H9 (cell line): ENCODE measurements around the gene KRT86. TPM values are rescaled to one million over a fixed set of nuclear protein-coding genes. Genes with fewer than 3 reads are reported as not detected.

Experiments
- DNase-seq: peaks from one replicate; pipeline ENCODE4 v3.0.0-alpha.2; 2017
- H2AFZ ChIP-seq: one replicate; pipeline ENCODE4 v1.6.1; 2013; ENCODE audit warnings: mild to moderate bottlenecking, low read length, control low read depth, moderate library complexity
- H2AK5ac ChIP-seq: 2 replicates; pipeline ENCODE4 v1.6.1; 2013; ENCODE audit warnings: low read length, control low read depth, mixed read lengths; ENCODE audit not compliant: insufficient read length
- H2BK120ac ChIP-seq: one replicate; pipeline ENCODE4 v1.6.1; 2013; ENCODE audit warnings: low read depth, mild to moderate bottlenecking, low read length, control low read depth, inconsistent platforms; ENCODE audit not compliant: poor library complexity, severe bottlenecking
- H2BK12ac ChIP-seq: 2 replicates; pipeline ENCODE4 v1.6.1; 2013; ENCODE audit warnings: low read length, control low read depth, mixed read lengths, low read depth; ENCODE audit not compliant: insufficient read length
- H2BK15ac ChIP-seq: 2 replicates; pipeline ENCODE4 v1.6.1; 2013; ENCODE audit warnings: low read depth, low read length, control low read depth
- H2BK20ac ChIP-seq: one replicate; pipeline ENCODE4 v1.6.1; 2013; ENCODE audit warnings: low read depth, mild to moderate bottlenecking, low read length, control low read depth, inconsistent platforms; ENCODE audit not compliant: poor library complexity, severe bottlenecking
- H2BK5ac ChIP-seq: 2 replicates; pipeline ENCODE4 v1.6.1; 2013; ENCODE audit warnings: low read length, control low read depth, mixed read lengths; ENCODE audit not compliant: insufficient read length
- H3K14ac ChIP-seq: 2 replicates; pipeline ENCODE4 v1.6.1; 2013; ENCODE audit warnings: low read length, control low read depth; ENCODE audit not compliant: insufficient read depth
- H3K18ac ChIP-seq: 2 replicates; pipeline ENCODE4 v1.6.1; 2013; ENCODE audit warnings: low read depth, mild to moderate bottlenecking, mixed read lengths, low read length, control low read depth; ENCODE audit not compliant: insufficient read length
- H3K23ac ChIP-seq: 2 replicates; pipeline ENCODE4 v1.6.1; 2013; ENCODE audit warnings: low read length, control low read depth, mixed read lengths, low read depth; ENCODE audit not compliant: insufficient read length
- H3K23me2 ChIP-seq: 2 replicates; pipeline ENCODE4 v1.6.1; 2013; ENCODE audit warnings: low read depth, mild to moderate bottlenecking, mixed read lengths, low read length, control low read depth; ENCODE audit not compliant: insufficient read length, poor library complexity, severe bottlenecking
- H3K27ac ChIP-seq: 2 replicates; pipeline ENCODE4 v1.5.1; 2013; ENCODE audit warnings: low read length, control low read depth, mixed read lengths, low read depth; ENCODE audit not compliant: insufficient read length
- H3K27me3 ChIP-seq: 2 replicates; pipeline ENCODE4 v1.6.1; 2013; ENCODE audit warnings: low read length, control low read depth, inconsistent platforms; ENCODE audit not compliant: insufficient read depth
- H3K4ac ChIP-seq: 2 replicates; pipeline ENCODE4 v1.6.1; 2013; ENCODE audit warnings: low read depth, mild to moderate bottlenecking, control low read depth, inconsistent platforms, low read length, moderate library complexity
- H3K4me1 ChIP-seq: 2 replicates; pipeline ENCODE4 v1.6.1; 2013; ENCODE audit warnings: low read length, control low read depth, inconsistent platforms; ENCODE audit not compliant: insufficient read depth
- H3K4me2 ChIP-seq: 2 replicates; pipeline ENCODE4 v1.6.1; 2013; ENCODE audit warnings: low read length, control low read depth, mixed read lengths; ENCODE audit not compliant: insufficient read length, insufficient read depth
- H3K56ac ChIP-seq: 2 replicates; pipeline ENCODE4 v1.6.1; 2013; ENCODE audit warnings: low read depth, mild to moderate bottlenecking, mixed read lengths, low read length, control low read depth; ENCODE audit not compliant: insufficient read length
- H3K79me1 ChIP-seq: 2 replicates; pipeline ENCODE4 v1.6.1; 2013; ENCODE audit warnings: low read depth, mild to moderate bottlenecking, moderate library complexity, low read length, control low read depth, inconsistent platforms; ENCODE audit not compliant: insufficient read depth, poor library complexity, severe bottlenecking
- H3K79me2 ChIP-seq: 2 replicates; pipeline ENCODE4 v1.6.1; 2013; ENCODE audit warnings: low read length, control low read depth, inconsistent platforms; ENCODE audit not compliant: insufficient read depth
- H3K9ac ChIP-seq: 2 replicates; pipeline ENCODE4 v1.6.1; 2013; ENCODE audit warnings: low read length, control low read depth, mixed read lengths; ENCODE audit not compliant: insufficient read length; ENCODE audit errors: extremely low read depth
- H3K9me3 ChIP-seq: one replicate; pipeline ENCODE4 v1.6.1; 2013; ENCODE audit warnings: low read depth, low read length, inconsistent platforms; ENCODE audit not compliant: control insufficient read depth
- H3T11ph ChIP-seq: one replicate; pipeline ENCODE4 v1.6.1; 2013; ENCODE audit warnings: mild to moderate bottlenecking, low read length, control low read depth, inconsistent platforms
- H4K20me1 ChIP-seq: one replicate; pipeline ENCODE4 v1.6.1; 2013; ENCODE audit not compliant: control insufficient read depth, insufficient read length, insufficient read depth
- H4K5ac ChIP-seq: 2 replicates; pipeline ENCODE4 v1.6.1; 2013; ENCODE audit warnings: low read depth, mild to moderate bottlenecking, mixed read lengths, low read length, control low read depth; ENCODE audit not compliant: insufficient read length
- H4K8ac ChIP-seq: replicated peaks from 2 replicates; pipeline ENCODE4 v1.6.1; 2013; ENCODE audit warnings: low read length, control low read depth, mixed read lengths, low read depth; ENCODE audit not compliant: insufficient read length
- H4K91ac ChIP-seq: 2 replicates; pipeline ENCODE4 v1.6.1; 2013; ENCODE audit warnings: low read depth, mild to moderate bottlenecking, moderate library complexity, mixed read lengths, low read length, control low read depth; ENCODE audit not compliant: insufficient read length
- H3K27ac Mint-ChIP-seq, 3 experiments: 2 replicates in 2 of 3; 3 replicates in 1 of 3; pipeline ENCODE4 v1.8.0; 2020 to 2021; ENCODE audit warnings: mixed read lengths in 3 of 3, mild to moderate bottlenecking in 1 of 3, moderate library complexity in 1 of 3
- H3K27me3 Mint-ChIP-seq: 2 replicates; pipeline ENCODE4 v1.8.0; 2021; ENCODE audit warnings: low read depth, mild to moderate bottlenecking, moderate library complexity, mixed read lengths
- H3K36me3 Mint-ChIP-seq, 3 experiments: 2 replicates in 2 of 3; 3 replicates in 1 of 3; pipeline ENCODE4 v1.8.0; 2020 to 2021; ENCODE audit warnings: low read depth in 3 of 3, mixed read lengths in 3 of 3; ENCODE audit not compliant: insufficient read depth in 1 of 3
- H3K4me1 Mint-ChIP-seq, 2 experiments: 2 replicates each; pipeline ENCODE4 v1.8.0; 2020; ENCODE audit warnings: mixed read lengths in 2 of 2
- H3K4me3 Mint-ChIP-seq, 2 experiments: 2 replicates in 1 of 2; 3 replicates in 1 of 2; pipeline ENCODE4 v1.8.0; 2020 to 2021; ENCODE audit warnings: mild to moderate bottlenecking in 2 of 2, mixed read lengths in 2 of 2, moderate library complexity in 1 of 2
- H3K9me3 Mint-ChIP-seq, 2 experiments: 2 replicates in 1 of 2; 3 replicates in 1 of 2; pipeline ENCODE4 v1.8.0; 2020; ENCODE audit warnings: mild to moderate bottlenecking in 2 of 2, mixed read lengths in 2 of 2, moderate library complexity in 1 of 2
- CTCF ChIP-seq: fragments of 200-600 bp; sonication (generic); conservative IDR thresholded peaks from 3 replicates; pipeline ENCODE4 v1.8.0; 2021; ENCODE audit warnings: antibody characterized with exemption, mild to moderate bottlenecking
- WGBS: extraction: QIAGEN DNeasy Blood & Tissue Kit; methylation state at CpG from one replicate; pipeline ENCODE4 v1.1.7; 2013; ENCODE audit warnings: missing lambda C conversion rate, low lambda C conversion rate, mixed read lengths; ENCODE audit not compliant: insufficient read length; ENCODE audit errors: extremely low coverage; 5-methylcytosine and 5-hydroxymethylcytosine counted together
- total RNA-seq: library from RNA; stranded (reverse); gene quantifications from 2 replicates; pipeline ENCODE4 v1.2.1, GENCODE V29; 2021

Gene KRT86
- total RNA-seq, 1 experiment from 2014 or later, result not detected

GRCh38 chr12:52243259-52243855 lies 31.1 kb upstream of the KRT86 start:
- Histone ChIP-seq H3K79me2 (no peaks in the 10 kb centered on the region), H3K4me1 (peaks cover 7% of the 10 kb centered on the region; the same call in 1 of the 2 replicates)
- WGBS, result no CpG with 5 or more reads among the region's 5 CpGs

More at GRCh38 chr12:52243259-52243855, 31.1 kb upstream of the KRT86 start:
- Histone ChIP-seq H2AFZ (no peak overlapping the region), H4K8ac (no peak overlapping the region), H3K27ac (no peak overlapping the region), H3K9ac (no peak overlapping the region), H2BK5ac (no peak overlapping the region), H3K27me3 (no peaks in the 10 kb centered on the region), H3K79me1 (no peaks in the 10 kb centered on the region), H4K20me1 (no peaks in the 10 kb centered on the region), H3K4me2 (no peak overlapping the region), H3K56ac (no peak overlapping the region), H3T11ph (no peak overlapping the region), H4K5ac (no peak overlapping the region), H2BK12ac (no peak overlapping the region), H3K4ac (no peak overlapping the region), H2BK20ac (no peak overlapping the region), H3K9me3 (no peaks in the 10 kb centered on the region), H3K14ac (no peak overlapping the region; the same call in 1 of the 2 replicates), H3K18ac (no peak overlapping the region), H4K91ac (no peak overlapping the region), H2BK120ac (no peak overlapping the region), H2AK5ac (no peak overlapping the region), H3K23me2 (no peaks in the 10 kb centered on the region), H3K23ac (no peak overlapping the region), H2BK15ac (no peak overlapping the region)
- TF ChIP-seq CTCF, result no peak
- Mint-ChIP-seq H3K27me3 (peaks cover 26% of the 10 kb centered on the region), H3K4me1 (peaks cover 34 to 37% of the 10 kb centered on the region in 2 experiments), H3K27ac (peak overlapping the region in 1 of 3 experiments; percentile 52; a peak in 1 of 7 replicates), H3K36me3 (peaks cover 0 to 31% (median 2%) of the 10 kb centered on the region in 3 experiments; a peak in 3 of 7 replicates), H3K9me3 (no peaks in the 10 kb centered on the region), H3K4me3 (no peak overlapping the region)
- DNase-seq, result no peak
